ENCODE measurements around the gene CAPN11.
A peak's percentile ranks its signal among the peaks of the same experiment; 100 is the strongest.

CAPN11 gene

GRCh38 chr6:44126320-44127149 lies 32.1 kb upstream of the CAPN11 start:
- Histone ChIP-seq H3K9ac (ENCODE audit: insufficient read length, low read depth) (peak overlapping the region; percentile 91), H3K4me3 (ENCODE audit: insufficient read length, low read depth) (peak overlapping the region; percentile 68), H3K36me3 (ENCODE audit: insufficient read depth, insufficient read length, low read length) (peaks cover 16% of the 10 kb centered on the region), H3K27me3 (ENCODE audit: insufficient read depth, insufficient read length) (peaks cover 11% of the 10 kb centered on the region), H3K4me1 (ENCODE audit: insufficient read depth, insufficient read length) (peaks cover 6% of the 10 kb centered on the region), H3K9me3 (ENCODE audit: insufficient read depth, low read length) (no peaks in the 10 kb centered on the region)
- DNase-seq (ENCODE audit: low read depth, low spot score): no peak
- no peak for TF ChIP-seq SUZ12 (IDR thresholded peaks at IDR 0.05; ENCODE audit: extremely low read depth, insufficient read depth, insufficient read length)
- TF ChIP-seq YY1 (IDR thresholded peaks at IDR 0.05; ENCODE audit: insufficient read depth, insufficient read length): no peak
- no peak for TF ChIP-seq ZNF274 (IDR thresholded peaks at IDR 0.05; ENCODE audit: low read depth, low read length)

- peak; percentile 46 for DNase-seq (ENCODE audit: low read depth, low spot score)
- peaks cover 16% of the 10 kb centered on the region for H3K36me3 ChIP-seq (ENCODE audit: insufficient read depth, insufficient read length, low read length)
- peak within 1 kb of the TSS; percentile 91 for H3K9ac ChIP-seq (ENCODE audit: insufficient read length, low read depth)
- H3K4me3 ChIP-seq (ENCODE audit: insufficient read length, low read depth): peak within 1 kb of the TSS; percentile 68
- H3K9me3 ChIP-seq (ENCODE audit: insufficient read depth, low read length): no peaks in the 10 kb centered on the region
- peaks cover 7% of the 10 kb centered on the region for H3K4me1 ChIP-seq (ENCODE audit: insufficient read depth, insufficient read length)
- no peak for TF ChIP-seq ZNF274 (IDR thresholded peaks at IDR 0.05; ENCODE audit: low read depth, low read length)
- TF ChIP-seq YY1 (IDR thresholded peaks at IDR 0.05; ENCODE audit: insufficient read depth, insufficient read length): no peak
- no peak for TF ChIP-seq SUZ12 (IDR thresholded peaks at IDR 0.05; ENCODE audit: extremely low read depth, insufficient read depth, insufficient read length)
- H3K27me3 ChIP-seq (ENCODE audit: insufficient read depth, insufficient read length): peaks cover 11% of the 10 kb centered on the region
Measured at GRCh38 chr6:44127186-44128019, 31.2 kb upstream of the CAPN11 start, which contains the start of the genes MRPL14 and TMEM63B. MRPL14 (minus strand) TSS chr6:44127452; CDS start chr6:44116611, 10,841 bp downstream. TMEM63B (plus strand) TSS chr6:44127554; CDS start chr6:44134585, 7,031 bp downstream.

GRCh38 chr6:44128020-44128917 lies 30.4 kb upstream of the CAPN11 start:
- Histone ChIP-seq H3K4me1 (ENCODE audit: insufficient read depth, insufficient read length) (peaks cover 10% of the 10 kb centered on the region), H3K9ac (ENCODE audit: insufficient read length, low read depth) (peak overlapping the region; percentile 79), H3K36me3 (ENCODE audit: insufficient read depth, insufficient read length, low read length) (peaks cover 14% of the 10 kb centered on the region), H3K4me3 (ENCODE audit: insufficient read length, low read depth) (peak overlapping the region; percentile 57), H3K27me3 (ENCODE audit: insufficient read depth, insufficient read length) (peaks cover 11% of the 10 kb centered on the region), H3K9me3 (ENCODE audit: insufficient read depth, low read length) (no peaks in the 10 kb centered on the region)
- DNase-seq (ENCODE audit: low read depth, low spot score): no peak
- TF ChIP-seq YY1 (IDR thresholded peaks at IDR 0.05; ENCODE audit: insufficient read depth, insufficient read length) (no peak), ZNF274 (IDR thresholded peaks at IDR 0.05; ENCODE audit: low read depth, low read length) (no peak), SUZ12 (IDR thresholded peaks at IDR 0.05; ENCODE audit: extremely low read depth, insufficient read depth, insufficient read length) (no peak)

GRCh38 chr6:44129841-44130322 lies 28.7 kb upstream of the CAPN11 start:
- H3K36me3 ChIP-seq (ENCODE audit: insufficient read depth, insufficient read length, low read length): peaks cover 10% of the 10 kb centered on the region
- H3K27me3 ChIP-seq (ENCODE audit: insufficient read depth, insufficient read length): peaks cover 11% of the 10 kb centered on the region
- no peak overlapping the region for H3K4me3 ChIP-seq (ENCODE audit: insufficient read length, low read depth)
- H3K9ac ChIP-seq (ENCODE audit: insufficient read length, low read depth): no peak overlapping the region
- H3K9me3 ChIP-seq (ENCODE audit: insufficient read depth, low read length): no peaks in the 10 kb centered on the region
- no peak for TF ChIP-seq ZNF274 (IDR thresholded peaks at IDR 0.05; ENCODE audit: low read depth, low read length)
- no peak for TF ChIP-seq YY1 (IDR thresholded peaks at IDR 0.05; ENCODE audit: insufficient read depth, insufficient read length)
- TF ChIP-seq SUZ12 (IDR thresholded peaks at IDR 0.05; ENCODE audit: extremely low read depth, insufficient read depth, insufficient read length): no peak
- no peak for DNase-seq (ENCODE audit: low read depth, low spot score)
- H3K4me1 ChIP-seq (ENCODE audit: insufficient read depth, insufficient read length): peaks cover 13% of the 10 kb centered on the region

GRCh38 chr6:44131892-44132291 lies 26.7 kb upstream of the CAPN11 start:
- peaks cover 15% of the 10 kb centered on the region for H3K4me1 ChIP-seq (ENCODE audit: insufficient read depth, insufficient read length)
- DNase-seq (ENCODE audit: low read depth, low spot score): no peak
- H3K36me3 ChIP-seq (ENCODE audit: insufficient read depth, insufficient read length, low read length): peaks cover 12% of the 10 kb centered on the region
- no peak overlapping the region for H3K9ac ChIP-seq (ENCODE audit: insufficient read length, low read depth)
- H3K27me3 ChIP-seq (ENCODE audit: insufficient read depth, insufficient read length): peaks cover 11% of the 10 kb centered on the region
- H3K9me3 ChIP-seq (ENCODE audit: insufficient read depth, low read length): no peaks in the 10 kb centered on the region
- H3K4me3 ChIP-seq (ENCODE audit: insufficient read length, low read depth): no peak overlapping the region
- no peak for TF ChIP-seq YY1 (IDR thresholded peaks at IDR 0.05; ENCODE audit: insufficient read depth, insufficient read length)
- no peak for TF ChIP-seq SUZ12 (IDR thresholded peaks at IDR 0.05; ENCODE audit: extremely low read depth, insufficient read depth, insufficient read length)
- no peak for TF ChIP-seq ZNF274 (IDR thresholded peaks at IDR 0.05; ENCODE audit: low read depth, low read length)

GRCh38 chr6:44132476-44132875 lies 26.1 kb upstream of the CAPN11 start:
- H3K9ac ChIP-seq (ENCODE audit: insufficient read length, low read depth): peak overlapping the region; percentile 42
- no peak overlapping the region for H3K4me3 ChIP-seq (ENCODE audit: insufficient read length, low read depth)
- no peak for TF ChIP-seq YY1 (IDR thresholded peaks at IDR 0.05; ENCODE audit: insufficient read depth, insufficient read length)
- DNase-seq (ENCODE audit: low read depth, low spot score): no peak
- peaks cover 11% of the 10 kb centered on the region for H3K27me3 ChIP-seq (ENCODE audit: insufficient read depth, insufficient read length)
- peaks cover 15% of the 10 kb centered on the region for H3K4me1 ChIP-seq (ENCODE audit: insufficient read depth, insufficient read length)
- H3K9me3 ChIP-seq (ENCODE audit: insufficient read depth, low read length): no peaks in the 10 kb centered on the region
- H3K36me3 ChIP-seq (ENCODE audit: insufficient read depth, insufficient read length, low read length): peaks cover 18% of the 10 kb centered on the region
